ENCODE results near the gene GPR107. TPM values are rescaled to one million over a fixed set of nuclear protein-coding genes. Genes with fewer than 3 reads are reported as not detected.

The GPR107 gene
- 26.5 to 31.4 TPM (median 30.6 TPM) in 5 replicates for total RNA-seq (2022; extraction: Qiagen RNA extraction; ENCODE audit: low read depth)

GRCh38 chr9:130053504-130054324 is at the start of gene GPR107:
TSS of gene GPR107 (plus strand) at chr9:130053906. CDS start at chr9:130053933, 27 bp downstream.

DNA sequence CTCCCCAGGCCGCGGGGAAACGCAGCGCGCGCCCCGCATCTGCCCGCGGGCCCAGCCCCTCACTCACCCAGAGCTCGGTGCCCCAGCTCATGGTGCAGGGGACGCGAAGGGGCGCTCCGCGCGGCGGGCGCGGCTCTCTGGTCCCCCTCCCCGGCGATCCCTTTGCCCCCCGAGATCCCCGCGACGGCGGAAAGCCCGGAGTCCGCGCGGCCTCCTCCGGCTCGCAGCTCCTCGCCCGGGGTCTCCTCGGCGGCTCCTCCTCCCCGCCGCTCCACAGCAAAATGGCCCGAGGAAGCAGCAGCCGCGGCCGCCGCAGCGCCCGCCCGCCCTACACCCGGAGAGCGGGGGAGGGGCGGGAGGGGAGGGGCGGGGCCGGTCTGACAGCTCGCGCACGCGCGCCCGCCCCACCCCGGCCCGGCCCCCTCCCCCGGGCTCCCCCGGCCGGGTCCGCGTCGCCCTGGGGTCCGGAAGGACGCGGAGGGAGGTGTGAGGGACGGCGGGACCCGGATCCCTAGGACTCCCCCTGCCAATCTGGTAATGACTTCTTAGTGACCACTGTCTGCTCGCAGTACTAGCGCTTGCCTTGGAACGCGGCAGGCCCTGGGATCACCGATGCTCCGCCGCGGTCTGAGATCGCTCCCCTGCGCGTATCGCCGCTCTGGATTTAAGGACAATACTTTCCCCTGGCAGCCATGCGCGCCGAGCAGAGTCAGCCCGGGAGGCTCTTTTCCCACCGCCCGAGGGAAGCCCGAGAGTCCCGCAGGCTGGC is 10.6 kb upstream of the GPR107 start, which contains the start of gene FNBP1:
Gene FNBP1, minus strand, starts transcription at position 305 of the 769 bp plus-strand sequence. Its CDS starts 214 bp downstream, at position 91.

GRCh38 chr9:130172161-130172857 is 118.6 kb downstream of the GPR107 start, which contains the start of gene NCS1:
TSS of gene NCS1 (plus strand) at chr9:130172404. CDS start at chr9:130172664, 260 bp downstream.

Other genes with a start within 250 kb of the GPR107 start
- gene TOR1A, start 229.8 kb upstream of the GPR107 start, total RNA-seq (2022; extraction: Qiagen RNA extraction; ENCODE audit: low read depth) = 57.3 to 66.4 TPM (median 65.0 TPM) in 5 replicates
- gene C9orf78, start 218.6 kb upstream of the GPR107 start, total RNA-seq (2022; extraction: Qiagen RNA extraction; ENCODE audit: low read depth) = 47.8 to 58.0 TPM (median 52.0 TPM) in 5 replicates
- 5.3 to 6.3 TPM (median 5.6 TPM) in 5 replicates for gene USP20, start 218.4 kb upstream of the GPR107 start, total RNA-seq (2022; extraction: Qiagen RNA extraction; ENCODE audit: low read depth)
- 14.6 to 19.3 TPM (median 16.6 TPM) in 5 replicates for gene FNBP1, start 10.7 kb upstream of the GPR107 start, total RNA-seq (2022; extraction: Qiagen RNA extraction; ENCODE audit: low read depth)
- 39.3 to 60.2 TPM (median 51.1 TPM) in 5 replicates for gene NCS1, start 118.5 kb downstream of the GPR107 start, total RNA-seq (2022; extraction: Qiagen RNA extraction; ENCODE audit: low read depth)
- gene HMCN2, start 211.9 kb downstream of the GPR107 start, total RNA-seq (2022; extraction: Qiagen RNA extraction; ENCODE audit: low read depth) = 0.03 to 0.17 TPM (median 0.09 TPM) in 3 of 5 replicates, not detected in the others